ENCODE measurements around the gene SPP1.
A peak's percentile ranks its signal among the peaks of the same experiment; 100 is the strongest.
"Not testable (repeated sequence)": the region's sequence is repeated elsewhere in the genome, so short reads cannot be mapped to it uniquely, and the experiment has no call there.

Gene SPP1

GRCh38 chr4:88015659-88016295 is 40.3 kb downstream of the SPP1 start:
- TF ChIP-seq CTCF (IDR thresholded peaks at IDR 0.05; ENCODE audit: insufficient read depth, low read depth, low read length, missing control alignments) = no peak
- H3K4me3 ChIP-seq (ENCODE audit: low read length) = no peak overlapping the region
- DNase-seq (ENCODE audit: low read depth) = no peak

GRCh38 chr4:88017516-88018297 is 42.2 kb downstream of the SPP1 start:
- peak; percentile 88 for DNase-seq (ENCODE audit: low read depth)
- TF ChIP-seq CTCF (IDR thresholded peaks at IDR 0.05; ENCODE audit: insufficient read depth, low read depth, low read length, missing control alignments) = no peak
- no peak overlapping the region for H3K4me3 ChIP-seq (ENCODE audit: low read length)

GRCh38 chr4:88018466-88018865 is 43.0 kb downstream of the SPP1 start:
- no peak for DNase-seq (ENCODE audit: low read depth)
- no peak overlapping the region for H3K4me3 ChIP-seq (ENCODE audit: low read length)
- TF ChIP-seq CTCF (IDR thresholded peaks at IDR 0.05; ENCODE audit: insufficient read depth, low read depth, low read length, missing control alignments) = no peak

GRCh38 chr4:88021824-88022223 is 46.3 kb downstream of the SPP1 start:
- no peak for DNase-seq (ENCODE audit: low read depth)
- no peak for TF ChIP-seq CTCF (IDR thresholded peaks at IDR 0.05; ENCODE audit: insufficient read depth, low read depth, low read length, missing control alignments)
- H3K4me3 ChIP-seq (ENCODE audit: low read length) = no peak overlapping the region

- H3K4me3 ChIP-seq (ENCODE audit: low read length) = no peak overlapping the region
- no peak for DNase-seq (ENCODE audit: low read depth)
- no peak for TF ChIP-seq CTCF (IDR thresholded peaks at IDR 0.05; ENCODE audit: insufficient read depth, low read depth, low read length, missing control alignments)
Observed at GRCh38 chr4:88022289-88022688, 46.8 kb downstream of the SPP1 start.

GRCh38 chr4:88025868-88026661 is 50.6 kb downstream of the SPP1 start:
- DNase-seq (ENCODE audit: low read depth); H3K4me3 ChIP-seq (ENCODE audit: low read length): not testable (repeated sequence)
